Activated naive CD8-positive, alpha-beta T cell (primary cell): ENCODE data around the gene AKAP6.

Experiments
- H3K27ac Mint-ChIP-seq: one replicate; pipeline ENCODE4 v1.8.0; 2021; ENCODE audit warnings: mixed read lengths
- H3K27me3 Mint-ChIP-seq: one replicate; pipeline ENCODE4 v1.8.0; 2021; ENCODE audit warnings: mixed read lengths
- H3K36me3 Mint-ChIP-seq: one replicate; pipeline ENCODE4 v1.8.0; 2021; ENCODE audit warnings: mixed read lengths
- H3K4me1 Mint-ChIP-seq: one replicate; pipeline ENCODE4 v1.8.0; 2021; ENCODE audit warnings: low read depth, mixed read lengths
- H3K4me3 Mint-ChIP-seq: one replicate; pipeline ENCODE4 v1.8.0; 2021; ENCODE audit warnings: mild to moderate bottlenecking, mixed read lengths
- H3K9me3 Mint-ChIP-seq: one replicate; pipeline ENCODE4 v1.8.0; 2021; ENCODE audit warnings: low read depth, mixed read lengths

The AKAP6 gene

DNA sequence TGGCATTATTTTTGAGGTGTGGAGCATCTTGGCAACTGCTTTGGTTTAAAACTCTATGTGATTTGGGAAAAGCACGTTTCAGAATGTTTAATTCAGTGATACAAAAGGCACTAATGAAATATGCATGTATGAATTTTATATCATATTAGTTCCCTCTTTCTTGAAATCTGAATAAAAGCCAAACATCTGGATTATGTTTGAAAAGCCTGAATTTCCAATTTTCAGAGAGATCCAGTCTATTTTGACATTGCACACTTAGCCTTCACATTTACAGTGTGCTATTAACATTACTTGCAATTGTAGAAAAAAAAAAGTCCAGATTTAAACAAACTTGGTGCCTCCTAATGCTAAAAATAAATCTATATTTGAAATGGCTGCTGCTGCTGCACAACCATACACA lies 390.5 kb downstream of the AKAP6 start:
- H3K36me3 Mint-ChIP-seq, result no peaks in the 10 kb centered on the region
- no peaks in the 10 kb centered on the region for H3K27me3 Mint-ChIP-seq
- no peak overlapping the region for H3K4me3 Mint-ChIP-seq
- no peaks in the 10 kb centered on the region for H3K9me3 Mint-ChIP-seq
- no peak overlapping the region for H3K27ac Mint-ChIP-seq
- H3K4me1 Mint-ChIP-seq, result no peaks in the 10 kb centered on the region

- H3K4me3 Mint-ChIP-seq, result no peak overlapping the region
- H3K27me3 Mint-ChIP-seq, result no peaks in the 10 kb centered on the region
- H3K36me3 Mint-ChIP-seq, result no peaks in the 10 kb centered on the region
- no peaks in the 10 kb centered on the region for H3K9me3 Mint-ChIP-seq
- no peak overlapping the region for H3K27ac Mint-ChIP-seq
- H3K4me1 Mint-ChIP-seq, result no peaks in the 10 kb centered on the region
Observed at GRCh38 chr14:32720927-32721326, 391.8 kb downstream of the AKAP6 start.

DNA sequence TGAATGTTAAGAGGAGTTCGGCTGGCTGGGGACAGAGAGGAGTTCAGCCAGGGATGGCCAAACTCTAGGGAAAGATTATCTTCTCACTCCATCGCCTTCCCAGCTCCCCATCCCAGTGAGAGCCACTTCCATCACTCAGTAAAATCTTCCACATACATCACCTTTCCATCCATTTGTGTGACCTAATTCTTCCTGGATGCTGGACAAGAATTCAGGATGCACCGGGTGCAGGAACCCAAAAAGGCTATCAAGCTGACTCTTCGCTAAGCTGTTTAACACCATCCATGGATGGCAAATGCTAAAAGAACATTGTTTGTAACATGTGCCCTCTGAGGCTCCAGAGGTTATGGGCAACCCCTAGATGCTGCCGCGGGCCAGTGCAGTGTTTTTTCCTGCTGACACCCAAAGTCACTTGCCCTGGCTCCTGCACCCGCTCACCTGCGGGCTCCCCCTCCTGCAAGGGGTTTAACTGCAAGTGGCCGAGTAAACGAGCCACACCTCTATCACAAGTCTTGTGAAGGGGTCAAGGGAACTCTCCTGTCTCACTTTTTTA lies 393.6 kb downstream of the AKAP6 start:
- no peaks in the 10 kb centered on the region for H3K9me3 Mint-ChIP-seq
- no peaks in the 10 kb centered on the region for H3K4me1 Mint-ChIP-seq
- no peak overlapping the region for H3K27ac Mint-ChIP-seq
- no peaks in the 10 kb centered on the region for H3K36me3 Mint-ChIP-seq
- H3K27me3 Mint-ChIP-seq, result no peaks in the 10 kb centered on the region
- H3K4me3 Mint-ChIP-seq, result no peak overlapping the region

DNA sequence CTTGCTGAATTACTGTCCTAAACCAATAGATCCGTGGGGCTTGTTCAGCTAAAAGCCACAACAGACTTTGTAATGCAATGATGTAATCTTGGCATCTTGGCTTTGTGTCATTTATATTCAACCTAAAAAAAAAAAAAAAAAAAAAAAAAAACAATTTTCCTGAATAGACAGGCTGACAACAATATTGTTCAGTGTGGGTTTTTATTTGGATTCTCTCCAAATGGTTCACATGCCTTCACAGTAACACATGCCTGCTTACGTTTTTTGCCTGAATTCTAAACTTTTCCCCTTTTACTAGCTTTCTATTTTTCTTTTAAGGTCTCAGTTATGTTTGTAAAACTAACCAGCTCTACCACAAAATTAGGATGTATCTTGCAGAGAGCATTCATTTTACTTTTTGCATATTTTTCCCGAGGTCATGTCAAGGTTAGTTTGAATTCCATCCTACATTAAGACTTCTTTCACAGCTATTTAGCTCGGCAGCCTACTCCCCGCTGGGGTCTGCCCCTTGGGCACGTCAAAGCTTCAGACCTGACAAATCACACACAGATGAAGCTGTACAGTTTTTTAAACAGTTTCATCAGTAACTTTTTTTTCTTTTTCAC lies 395.9 kb downstream of the AKAP6 start:
- no peaks in the 10 kb centered on the region for H3K27me3 Mint-ChIP-seq
- H3K27ac Mint-ChIP-seq, result no peak overlapping the region
- no peaks in the 10 kb centered on the region for H3K4me1 Mint-ChIP-seq
- no peak overlapping the region for H3K4me3 Mint-ChIP-seq
- H3K9me3 Mint-ChIP-seq, result no peaks in the 10 kb centered on the region
- no peaks in the 10 kb centered on the region for H3K36me3 Mint-ChIP-seq

DNA sequence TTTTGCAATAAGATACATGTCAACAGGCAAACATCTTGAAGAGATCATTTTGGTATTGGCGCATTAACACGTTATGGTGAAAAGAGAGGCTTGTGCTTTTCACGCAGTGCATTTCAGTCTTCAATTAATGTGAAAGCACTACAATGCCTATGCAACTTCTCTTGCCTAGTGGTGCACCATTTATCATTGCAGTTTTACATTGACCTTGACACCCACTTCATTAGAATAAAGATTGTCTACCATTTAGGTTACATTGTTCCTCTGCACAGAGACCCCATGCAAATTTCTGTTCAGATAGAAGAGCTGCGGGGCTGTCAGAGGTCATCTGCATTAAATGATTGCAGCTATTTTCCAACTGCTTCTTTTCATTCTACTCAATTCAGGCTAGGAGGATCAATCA lies 397.4 kb downstream of the AKAP6 start:
- Mint-ChIP-seq H3K27me3 (no peaks in the 10 kb centered on the region), H3K36me3 (no peaks in the 10 kb centered on the region), H3K4me3 (no peak overlapping the region), H3K4me1 (no peaks in the 10 kb centered on the region), H3K9me3 (no peaks in the 10 kb centered on the region), H3K27ac (no peak overlapping the region)

DNA sequence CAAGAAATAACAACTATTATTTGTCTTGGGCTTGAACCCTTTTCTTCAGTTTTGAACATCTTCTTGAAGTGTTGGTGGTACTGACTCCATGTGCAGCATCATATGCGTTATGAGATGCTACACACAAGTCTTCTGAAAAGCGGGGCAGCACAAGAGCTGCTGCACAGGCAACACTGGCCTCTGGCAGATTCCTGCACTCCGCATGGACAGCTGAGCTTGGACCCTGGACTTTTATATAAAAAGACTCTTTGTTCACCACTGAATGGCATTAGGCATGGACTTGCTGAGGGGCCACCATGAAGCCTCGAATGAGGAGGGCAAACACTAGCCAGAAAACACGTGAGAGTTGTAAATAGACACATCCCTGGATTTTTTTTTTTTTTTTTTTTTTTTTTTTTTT lies 398.7 kb downstream of the AKAP6 start:
- H3K4me1 Mint-ChIP-seq, result no peaks in the 10 kb centered on the region
- no peaks in the 10 kb centered on the region for H3K27me3 Mint-ChIP-seq
- no peak overlapping the region for H3K27ac Mint-ChIP-seq
- no peaks in the 10 kb centered on the region for H3K9me3 Mint-ChIP-seq
- peaks cover 2% of the 10 kb centered on the region for H3K36me3 Mint-ChIP-seq
- H3K4me3 Mint-ChIP-seq, result no peak overlapping the region

DNA sequence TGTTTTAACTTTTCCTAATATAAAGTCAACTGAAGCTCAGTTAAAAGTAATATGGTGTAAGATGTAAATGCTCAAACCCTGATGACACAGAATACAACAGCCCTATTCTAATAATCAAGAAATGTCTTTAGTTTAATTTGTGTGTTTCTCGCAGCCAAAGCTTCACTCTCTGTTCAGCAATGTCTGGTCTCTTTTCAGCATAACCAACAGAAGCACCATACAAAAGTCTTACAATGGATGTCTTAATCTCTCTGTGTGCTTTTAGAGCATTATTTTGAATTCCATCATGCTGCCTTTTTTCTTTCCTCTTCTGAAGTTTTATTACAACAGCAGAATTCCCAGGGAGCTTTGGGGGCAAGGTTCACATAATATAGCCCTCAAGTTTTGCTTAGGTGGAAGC lies 399.4 kb downstream of the AKAP6 start:
- H3K9me3 Mint-ChIP-seq, result no peaks in the 10 kb centered on the region
- H3K27me3 Mint-ChIP-seq, result no peaks in the 10 kb centered on the region
- peaks cover 2% of the 10 kb centered on the region for H3K36me3 Mint-ChIP-seq
- H3K4me1 Mint-ChIP-seq, result no peaks in the 10 kb centered on the region
- no peak overlapping the region for H3K4me3 Mint-ChIP-seq
- no peak overlapping the region for H3K27ac Mint-ChIP-seq

- H3K27ac Mint-ChIP-seq, result no peak overlapping the region
Observed at GRCh38 chr14:32728976-32729375, 399.9 kb downstream of the AKAP6 start.

GRCh38 chr14:32731249-32731648 lies 402.2 kb downstream of the AKAP6 start:
- Mint-ChIP-seq H3K4me1 (no peaks in the 10 kb centered on the region), H3K27ac (no peak overlapping the region), H3K36me3 (peaks cover 2% of the 10 kb centered on the region), H3K4me3 (no peak overlapping the region), H3K27me3 (no peaks in the 10 kb centered on the region), H3K9me3 (no peaks in the 10 kb centered on the region)

More at GRCh38 chr14:32728976-32729375, 399.9 kb downstream of the AKAP6 start:
- Mint-ChIP-seq H3K27me3 (no peaks in the 10 kb centered on the region), H3K36me3 (peaks cover 2% of the 10 kb centered on the region), H3K4me1 (no peaks in the 10 kb centered on the region), H3K9me3 (no peaks in the 10 kb centered on the region), H3K4me3 (no peak overlapping the region)

GRCh38 chr14:32733015-32733414 lies 403.9 kb downstream of the AKAP6 start:
- H3K9me3 Mint-ChIP-seq, result no peaks in the 10 kb centered on the region
- no peak overlapping the region for H3K27ac Mint-ChIP-seq
- H3K4me3 Mint-ChIP-seq, result no peak overlapping the region
- H3K27me3 Mint-ChIP-seq, result no peaks in the 10 kb centered on the region
- H3K36me3 Mint-ChIP-seq, result peaks cover 2% of the 10 kb centered on the region
- H3K4me1 Mint-ChIP-seq, result no peaks in the 10 kb centered on the region

DNA sequence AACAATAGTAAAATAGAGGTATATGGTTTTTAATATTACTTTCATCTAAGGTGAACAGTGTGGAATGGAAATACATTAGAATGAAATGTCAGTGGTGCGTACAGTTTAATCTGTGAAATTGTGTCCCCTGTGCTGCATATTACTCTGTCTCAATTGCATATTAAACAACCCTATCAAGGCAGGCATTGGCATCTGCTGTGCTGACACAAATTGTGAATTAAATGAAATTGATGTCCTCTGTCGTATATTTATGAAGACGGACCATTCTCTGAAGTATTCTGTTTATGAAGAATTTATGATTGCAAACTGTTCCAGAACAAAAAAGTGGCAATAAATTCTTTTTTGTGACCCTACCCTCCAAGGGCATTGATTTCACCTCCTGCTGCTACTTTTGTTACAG lies 405.2 kb downstream of the AKAP6 start:
- H3K27me3 Mint-ChIP-seq, result no peaks in the 10 kb centered on the region
- H3K36me3 Mint-ChIP-seq, result peaks cover 2% of the 10 kb centered on the region
- H3K27ac Mint-ChIP-seq, result no peak overlapping the region
- no peaks in the 10 kb centered on the region for H3K9me3 Mint-ChIP-seq
- no peak overlapping the region for H3K4me3 Mint-ChIP-seq
- H3K4me1 Mint-ChIP-seq, result no peaks in the 10 kb centered on the region

- no peak overlapping the region for H3K4me3 Mint-ChIP-seq
- no peaks in the 10 kb centered on the region for H3K4me1 Mint-ChIP-seq
- no peaks in the 10 kb centered on the region for H3K27me3 Mint-ChIP-seq
- no peak overlapping the region for H3K27ac Mint-ChIP-seq
- peaks cover 10% of the 10 kb centered on the region for H3K9me3 Mint-ChIP-seq
- H3K36me3 Mint-ChIP-seq, result no peaks in the 10 kb centered on the region
Observed at GRCh38 chr14:32737621-32738020, 408.5 kb downstream of the AKAP6 start.

DNA sequence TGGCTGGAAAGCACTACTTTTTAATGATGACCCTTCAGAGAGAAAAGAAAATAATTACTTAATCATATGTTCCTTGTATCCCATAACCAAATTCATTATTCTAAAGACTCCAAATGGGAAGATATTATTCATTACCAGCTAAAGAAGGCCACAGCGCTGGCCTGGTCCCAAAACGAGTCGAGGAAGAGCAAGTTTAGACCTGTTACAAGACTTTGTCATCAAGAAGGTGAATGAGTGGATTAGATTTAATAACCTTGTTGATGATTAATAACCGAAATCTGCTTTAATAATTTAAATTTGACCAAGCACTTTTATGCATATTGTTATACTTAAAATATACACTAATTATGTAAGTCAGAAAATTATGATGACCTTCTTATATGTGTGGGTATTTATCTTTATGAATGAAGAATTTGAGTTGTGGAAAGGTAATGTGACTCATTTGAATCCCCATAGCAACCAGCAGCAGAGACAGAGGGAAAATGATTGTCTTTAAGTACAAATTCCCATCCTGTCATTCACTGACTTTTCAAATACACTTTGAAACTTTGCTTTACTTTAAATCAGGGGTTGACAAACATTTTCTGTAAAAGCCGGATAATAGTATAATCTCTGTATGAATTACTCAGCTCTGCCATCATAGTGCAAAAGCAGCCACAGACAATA lies 409.2 kb downstream of the AKAP6 start:
- H3K9me3 Mint-ChIP-seq, result peaks cover 10% of the 10 kb centered on the region
- H3K4me1 Mint-ChIP-seq, result no peaks in the 10 kb centered on the region
- H3K27me3 Mint-ChIP-seq, result no peaks in the 10 kb centered on the region
- no peaks in the 10 kb centered on the region for H3K36me3 Mint-ChIP-seq
- H3K27ac Mint-ChIP-seq, result no peak overlapping the region
- no peak overlapping the region for H3K4me3 Mint-ChIP-seq

DNA sequence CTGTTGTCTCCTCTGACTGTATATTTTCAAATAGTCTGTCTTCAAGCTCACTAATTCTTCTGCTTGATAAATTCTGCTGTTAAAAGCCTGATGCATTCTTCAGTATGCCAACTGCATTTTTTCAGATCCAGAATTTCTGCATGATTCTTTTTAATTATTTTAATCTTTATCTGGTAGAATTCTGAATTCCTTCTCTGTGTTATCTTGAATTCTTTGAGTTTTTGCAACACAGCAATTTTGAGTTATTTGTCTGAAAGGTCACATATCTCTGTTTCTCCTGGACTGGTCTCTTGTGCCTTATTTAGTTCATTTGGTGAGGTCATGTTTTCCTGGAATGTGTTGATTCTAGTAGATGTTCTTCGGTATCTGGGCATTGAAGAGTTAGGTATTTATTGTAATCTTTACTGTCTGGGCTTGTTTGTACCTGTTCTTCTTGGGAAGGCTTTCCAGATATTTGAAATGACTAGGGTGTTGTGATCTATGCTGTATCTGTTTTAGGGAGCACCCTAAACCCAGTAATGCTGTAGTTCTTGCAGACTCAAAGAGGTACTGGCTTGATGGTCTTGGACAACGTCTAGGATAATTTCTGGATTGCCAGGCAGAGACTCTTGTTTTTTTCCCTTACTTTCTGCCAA lies 415.8 kb downstream of the AKAP6 start:
- no peaks in the 10 kb centered on the region for H3K36me3 Mint-ChIP-seq
- H3K4me3 Mint-ChIP-seq, result no peak overlapping the region
- H3K9me3 Mint-ChIP-seq, result peaks cover 4% of the 10 kb centered on the region
- H3K27me3 Mint-ChIP-seq, result no peaks in the 10 kb centered on the region
- H3K4me1 Mint-ChIP-seq, result no peaks in the 10 kb centered on the region
- no peak overlapping the region for H3K27ac Mint-ChIP-seq

- H3K4me3 Mint-ChIP-seq, result no peak overlapping the region
- no peaks in the 10 kb centered on the region for H3K27me3 Mint-ChIP-seq
- H3K9me3 Mint-ChIP-seq, result peaks cover 20% of the 10 kb centered on the region
- H3K27ac Mint-ChIP-seq, result no peak overlapping the region
- H3K36me3 Mint-ChIP-seq, result peaks cover 3% of the 10 kb centered on the region
- H3K4me1 Mint-ChIP-seq, result no peaks in the 10 kb centered on the region
Observed at GRCh38 chr14:32754209-32754608, 425.1 kb downstream of the AKAP6 start.
